SK-N-SH (cell line): ENCODE data around the gene POLR3B.

ENCODE experiments used
- EP300 ChIP-seq, 2 experiments: IDR thresholded peaks; 2 replicates each; pipeline versions ENCODE4 v1.4.0 to v1.6.1; 2012; ENCODE audit warnings: borderline replicate concordance in 1 of 2, low read depth in 1 of 2, low read length in 1 of 2
- JUND ChIP-seq: IDR thresholded peaks from 2 replicates; pipeline ENCODE4 v1.4.0; 2012
- MXI1 ChIP-seq: IDR thresholded peaks from 2 replicates; pipeline ENCODE4 v1.6.1; 2012; ENCODE audit warnings: mild to moderate bottlenecking, low read depth, low read length, improper control_type of control experiment
- NFIC ChIP-seq: IDR thresholded peaks from 2 replicates; pipeline ENCODE4 v1.4.0; 2012; ENCODE audit warnings: borderline replicate concordance
- NRF1 ChIP-seq: IDR thresholded peaks from 2 replicates; pipeline ENCODE4 v1.6.1; 2012; ENCODE audit warnings: low read depth, mild to moderate bottlenecking, low read length
- POLR2AphosphoS5 ChIP-seq: IDR thresholded peaks from 2 replicates; pipeline ENCODE4 v1.6.1; 2012; ENCODE audit warnings: low read depth, low read length
- RAD21 ChIP-seq: IDR thresholded peaks from 2 replicates; pipeline ENCODE4 v1.6.1; 2012; ENCODE audit warnings: mild to moderate bottlenecking, low read length
- RCOR1 ChIP-seq: fragments of 150-350 bp; IDR thresholded peaks from 2 replicates; pipeline ENCODE4 v1.6.1; 2017; ENCODE audit warnings: antibody characterized with exemption, low read length
- SIN3A ChIP-seq: IDR thresholded peaks from 2 replicates; pipeline ENCODE4 v1.6.1; 2012; ENCODE audit warnings: low read depth, mild to moderate bottlenecking, low read length, moderate library complexity, borderline replicate concordance
- TAF1 ChIP-seq: IDR thresholded peaks from 2 replicates; pipeline ENCODE4 v1.6.1; 2012; ENCODE audit warnings: low read depth, mild to moderate bottlenecking, low read length, moderate library complexity, borderline replicate concordance
- TF ChIP-seq, protein P1 (sequence below): fragments of 200-600 bp; sonication (generic); IDR thresholded peaks from 2 replicates; pipeline ENCODE4 v1.6.1; 2017; ENCODE audit warnings: antibody characterized with exemption, mild to moderate bottlenecking, moderate library complexity
- TF ChIP-seq, protein P2 (sequence below): IDR thresholded peaks from 2 replicates; pipeline ENCODE4; 2012

DNA sequence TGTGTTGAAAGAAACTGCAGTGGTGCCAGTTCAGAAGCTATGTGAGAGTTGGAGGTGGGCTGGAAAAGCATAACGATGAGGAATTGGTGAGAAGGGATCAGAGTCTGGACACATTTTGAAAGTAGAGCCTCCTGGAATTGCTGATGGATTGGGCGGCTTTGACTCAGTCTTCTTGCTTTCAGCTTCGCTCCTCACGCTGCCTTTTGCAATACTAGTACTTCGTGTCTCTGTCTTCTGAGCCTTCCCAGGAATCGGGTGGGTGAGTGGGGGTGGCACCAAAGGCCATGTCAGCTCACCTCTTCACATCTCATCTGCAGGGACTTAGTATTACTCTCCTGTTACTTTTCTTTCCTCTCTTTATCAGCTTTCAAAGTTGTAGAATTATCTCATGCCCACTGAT is 123.7 kb downstream of the POLR3B start:
- TF ChIP-seq JUND (no peak), SIN3A (no peak), RCOR1 (no peak), NRF1 (no peak), TAF1 (no peak), RAD21 (no peak), MXI1 (no peak), EP300 (IDR thresholded peaks at IDR 0.05; ENCODE audit: borderline replicate concordance in 1 of 2, low read depth in 1 of 2, low read length in 1 of 2) (no peak), POLR2AphosphoS5 (no peak), NFIC (no peak)
- TF ChIP-seq, protein P1, sequence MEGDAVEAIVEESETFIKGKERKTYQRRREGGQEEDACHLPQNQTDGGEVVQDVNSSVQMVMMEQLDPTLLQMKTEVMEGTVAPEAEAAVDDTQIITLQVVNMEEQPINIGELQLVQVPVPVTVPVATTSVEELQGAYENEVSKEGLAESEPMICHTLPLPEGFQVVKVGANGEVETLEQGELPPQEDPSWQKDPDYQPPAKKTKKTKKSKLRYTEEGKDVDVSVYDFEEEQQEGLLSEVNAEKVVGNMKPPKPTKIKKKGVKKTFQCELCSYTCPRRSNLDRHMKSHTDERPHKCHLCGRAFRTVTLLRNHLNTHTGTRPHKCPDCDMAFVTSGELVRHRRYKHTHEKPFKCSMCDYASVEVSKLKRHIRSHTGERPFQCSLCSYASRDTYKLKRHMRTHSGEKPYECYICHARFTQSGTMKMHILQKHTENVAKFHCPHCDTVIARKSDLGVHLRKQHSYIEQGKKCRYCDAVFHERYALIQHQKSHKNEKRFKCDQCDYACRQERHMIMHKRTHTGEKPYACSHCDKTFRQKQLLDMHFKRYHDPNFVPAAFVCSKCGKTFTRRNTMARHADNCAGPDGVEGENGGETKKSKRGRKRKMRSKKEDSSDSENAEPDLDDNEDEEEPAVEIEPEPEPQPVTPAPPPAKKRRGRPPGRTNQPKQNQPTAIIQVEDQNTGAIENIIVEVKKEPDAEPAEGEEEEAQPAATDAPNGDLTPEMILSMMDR = no peak
- TF ChIP-seq, protein P2, sequence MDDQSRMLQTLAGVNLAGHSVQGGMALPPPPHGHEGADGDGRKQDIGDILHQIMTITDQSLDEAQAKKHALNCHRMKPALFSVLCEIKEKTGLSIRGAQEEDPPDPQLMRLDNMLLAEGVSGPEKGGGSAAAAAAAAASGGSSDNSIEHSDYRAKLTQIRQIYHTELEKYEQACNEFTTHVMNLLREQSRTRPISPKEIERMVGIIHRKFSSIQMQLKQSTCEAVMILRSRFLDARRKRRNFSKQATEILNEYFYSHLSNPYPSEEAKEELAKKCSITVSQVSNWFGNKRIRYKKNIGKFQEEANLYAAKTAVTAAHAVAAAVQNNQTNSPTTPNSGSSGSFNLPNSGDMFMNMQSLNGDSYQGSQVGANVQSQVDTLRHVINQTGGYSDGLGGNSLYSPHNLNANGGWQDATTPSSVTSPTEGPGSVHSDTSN = no peak
